Central memory CD4-positive, alpha-beta T cell (primary cell): Measurements from ENCODE around the gene GHDC.
"Not testable (repeated sequence)": the region's sequence is repeated elsewhere in the genome, so short reads cannot be mapped to it uniquely, and the experiment has no call there.

Experiments
- DNase-seq: peaks from one replicate; pipeline ENCODE4 v3.0.0; 2022

The GHDC gene

DNA sequence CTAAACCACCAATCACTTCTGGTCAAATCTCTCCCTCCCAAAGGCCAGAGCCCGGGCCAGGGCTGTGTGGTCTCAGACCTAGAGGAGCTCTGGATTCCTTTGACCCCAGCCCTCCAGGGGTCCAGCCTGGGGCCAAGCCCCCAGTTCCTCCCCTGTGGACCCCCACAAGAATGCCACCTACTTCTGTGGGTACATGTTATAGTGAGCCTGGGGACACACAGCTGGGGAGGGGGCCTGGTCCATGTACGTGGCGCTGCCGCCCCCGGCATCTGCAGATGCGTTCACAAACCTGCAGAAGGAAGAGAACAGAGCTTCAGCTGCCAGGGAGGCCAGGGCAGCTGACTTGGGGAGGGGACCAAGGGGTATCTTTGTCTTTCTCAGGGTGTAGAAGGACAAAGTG lies 7.9 kb upstream of the GHDC start:
- DNase-seq = no peak

DNA sequence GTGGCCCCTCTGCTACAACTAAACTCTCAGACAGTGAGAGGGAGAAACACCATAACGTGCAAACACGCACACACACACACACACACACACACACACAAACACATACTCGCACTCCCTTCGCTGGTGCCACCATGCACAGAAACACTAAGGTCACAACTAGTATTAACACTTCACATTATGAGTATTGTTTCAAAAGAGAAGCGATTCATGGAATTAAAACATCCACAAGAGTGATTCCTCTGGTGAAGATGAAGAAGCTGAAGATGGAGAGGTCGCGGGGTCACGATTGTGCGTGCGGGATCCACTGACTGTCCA lies 7.1 kb upstream of the GHDC start:
- no peak for DNase-seq

GRCh38 chr17:42200706-42201457 lies 6.6 kb upstream of the GHDC start:
- DNase-seq = no peak

DNA sequence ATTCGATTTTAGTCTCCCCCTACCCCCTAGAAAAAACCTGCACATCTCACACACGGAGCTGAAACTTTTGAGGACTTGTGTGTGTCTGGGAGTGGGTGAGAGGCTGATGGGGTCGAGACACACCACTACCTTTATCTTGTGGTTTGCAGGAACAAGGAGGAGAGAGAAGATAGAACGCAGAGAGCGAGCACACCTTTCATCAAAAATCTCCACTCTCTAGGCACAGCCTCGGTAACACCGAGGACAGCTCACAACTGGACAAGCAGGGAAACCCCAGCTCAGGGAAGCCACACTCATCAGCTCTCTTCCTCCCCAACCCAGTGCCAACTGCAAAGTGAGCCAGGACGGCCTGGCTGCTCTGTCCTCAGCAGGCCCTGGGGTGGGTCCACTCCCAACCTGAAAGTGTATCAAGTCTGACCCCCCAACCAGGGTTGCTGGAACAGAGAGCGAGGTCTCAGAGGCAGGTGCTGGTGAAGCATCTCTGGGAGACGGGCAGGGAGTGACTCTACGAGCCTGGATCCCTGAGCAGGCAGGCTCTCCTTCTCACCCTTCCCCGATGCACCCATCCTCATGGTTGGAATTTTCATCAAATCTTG lies 5.2 kb upstream of the GHDC start:
- DNase-seq = no peak

GRCh38 chr17:42198897-42199296 lies 4.6 kb upstream of the GHDC start:
- DNase-seq = no peak

DNA sequence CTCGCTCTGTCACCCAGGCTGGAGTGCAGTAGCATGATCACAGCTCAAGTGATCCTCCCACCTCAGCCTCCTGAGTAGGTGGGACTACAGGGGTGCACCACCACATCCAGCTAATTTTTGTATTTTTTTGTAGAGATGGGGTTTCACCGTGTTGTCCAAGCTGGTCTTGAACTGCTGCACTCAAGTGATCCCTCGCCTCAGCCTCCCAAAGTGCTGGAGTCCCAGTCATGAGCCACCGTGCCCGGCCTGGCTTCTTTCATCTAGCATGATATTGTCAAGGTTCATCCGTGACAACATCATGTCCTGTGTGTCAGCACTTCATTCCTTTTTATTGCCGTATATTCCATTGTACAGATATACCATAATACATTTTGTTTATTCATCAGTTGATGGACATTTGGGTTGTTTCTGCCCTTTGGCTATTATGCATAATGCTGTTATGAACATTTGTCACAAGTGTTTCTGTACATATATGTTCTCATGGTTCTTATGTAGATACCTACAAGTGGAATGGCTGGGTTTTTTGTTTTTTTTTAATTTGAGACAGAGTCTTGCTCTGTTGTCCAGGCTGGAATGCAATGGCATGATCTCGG lies 3.4 kb upstream of the GHDC start:
- DNase-seq = no peak

DNA sequence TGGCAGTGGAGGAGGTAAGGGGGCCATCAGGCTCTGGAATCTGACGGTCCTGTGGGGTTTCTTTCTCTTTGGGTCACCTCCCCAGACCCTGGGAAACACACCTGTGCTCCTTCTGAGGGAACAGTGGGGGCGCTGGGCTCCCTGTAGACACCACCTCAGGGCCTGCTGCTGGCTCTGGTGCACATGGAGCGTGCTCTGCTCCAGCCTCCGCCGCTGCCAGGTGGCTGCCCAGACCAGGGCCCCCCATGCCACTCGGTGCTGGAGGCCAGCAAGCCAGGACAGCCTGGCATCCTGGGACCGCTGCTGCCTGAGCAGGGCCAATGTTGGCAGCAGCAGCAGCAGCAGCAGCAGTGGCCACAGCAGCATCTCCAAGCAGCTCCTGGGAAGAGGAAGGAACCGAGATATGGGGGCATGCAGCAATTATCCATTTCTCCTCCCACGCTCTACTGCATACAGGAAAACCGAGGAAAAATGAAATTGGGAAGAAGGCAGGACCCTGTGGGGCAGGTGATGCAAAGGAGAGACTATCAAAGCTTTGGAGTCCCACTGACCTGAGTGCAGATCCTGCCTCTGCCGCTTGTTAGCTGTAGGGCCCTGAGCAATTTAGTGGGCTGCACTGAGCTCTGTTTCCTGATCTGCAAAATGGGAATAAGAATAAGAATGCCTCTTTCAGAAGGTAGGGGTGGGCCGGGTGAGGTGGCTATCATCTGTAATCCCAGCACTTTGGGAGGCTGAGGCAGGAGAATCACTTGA lies 902 bp downstream of the GHDC start:
- DNase-seq = no peak

DNA sequence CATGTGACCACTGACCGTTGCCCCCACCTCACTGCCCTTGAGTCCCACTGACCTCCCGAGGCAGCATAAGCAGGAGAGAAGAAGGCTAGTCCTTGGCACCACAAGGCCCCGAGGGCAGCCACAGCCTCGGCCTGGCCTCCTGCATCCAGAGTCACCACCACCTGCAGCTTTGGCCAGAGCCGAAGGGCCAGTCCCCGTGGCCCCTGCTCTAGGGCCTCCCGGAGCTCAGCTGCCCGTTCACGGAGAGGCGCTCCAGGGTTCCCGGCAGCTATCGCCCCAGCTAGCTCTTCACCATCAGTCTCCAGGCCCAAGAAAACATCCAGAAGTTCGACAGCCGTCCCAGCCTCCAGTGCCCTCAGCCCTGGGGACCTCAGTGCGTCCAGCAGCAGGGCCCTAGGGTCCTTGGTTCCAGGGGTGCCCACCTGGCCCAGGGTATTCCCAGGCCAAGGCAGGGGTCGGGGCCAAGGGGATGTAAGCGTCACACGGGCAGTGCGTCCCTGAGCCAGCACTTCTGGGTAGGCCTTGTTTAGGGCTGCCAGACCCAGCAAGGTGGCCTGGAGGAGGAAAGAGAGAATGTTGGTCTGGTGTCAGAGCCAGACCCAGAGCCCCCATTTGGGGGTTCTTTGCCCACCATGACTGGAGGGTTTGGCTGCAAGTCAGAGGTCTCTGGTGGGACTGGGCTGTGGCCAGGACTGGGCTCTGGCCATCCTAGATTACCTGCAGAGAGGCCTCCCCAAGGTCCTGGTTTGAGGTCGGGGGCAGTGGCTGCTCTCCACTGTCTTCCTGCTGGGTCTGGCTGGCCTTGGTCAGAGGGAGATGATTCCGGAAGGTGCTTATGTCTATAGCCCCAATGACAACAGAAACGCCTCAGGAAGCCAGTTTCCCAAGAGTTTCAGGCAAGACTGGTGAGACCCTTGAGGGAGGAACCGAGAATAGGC lies 1.8 kb downstream of the GHDC start:
- DNase-seq = no peak

GRCh38 chr17:42191275-42191608 lies 3.1 kb downstream of the GHDC start:
- no peak for DNase-seq

DNA sequence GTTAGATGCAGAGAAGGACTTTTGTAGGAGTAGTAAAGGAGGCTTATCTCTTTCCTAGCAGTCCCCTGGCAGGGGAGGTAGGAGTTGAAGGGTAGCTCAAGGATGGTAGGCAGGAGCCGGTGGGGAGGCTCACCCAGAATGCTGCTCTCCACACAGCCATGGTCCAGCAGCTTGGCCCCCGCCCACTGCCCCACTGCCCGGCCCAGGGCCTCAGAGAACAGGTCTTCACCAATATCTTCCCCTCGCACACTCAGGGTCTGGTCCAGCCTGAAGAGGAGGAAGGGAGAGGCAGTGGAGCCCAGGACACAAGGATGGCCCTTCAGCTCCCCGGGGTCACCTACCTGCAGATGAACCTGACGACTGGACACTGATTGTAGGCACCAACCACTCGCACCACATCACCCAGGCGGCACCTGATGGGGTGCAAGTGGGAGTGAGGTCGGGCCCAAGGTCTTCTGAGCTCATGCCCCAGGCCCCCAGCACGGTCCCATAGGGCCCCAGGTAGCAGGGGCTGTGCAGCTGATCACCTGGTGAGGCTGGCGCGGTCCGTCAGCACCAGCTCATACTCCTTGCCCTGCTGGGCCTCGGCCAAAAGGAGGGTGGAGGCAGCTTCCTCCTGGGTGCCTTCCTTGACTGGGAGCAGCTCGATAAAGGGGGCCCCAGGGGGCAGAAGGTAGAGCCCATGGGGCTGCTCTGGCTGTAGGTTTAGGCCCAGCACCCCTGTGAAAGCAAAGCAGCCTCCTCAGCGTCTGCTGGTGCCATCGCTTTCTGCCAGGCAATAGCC lies 3.6 kb downstream of the GHDC start:
- DNase-seq = no peak

GRCh38 chr17:42189651-42189965 lies 4.7 kb downstream of the GHDC start:
- no peak for DNase-seq

DNA sequence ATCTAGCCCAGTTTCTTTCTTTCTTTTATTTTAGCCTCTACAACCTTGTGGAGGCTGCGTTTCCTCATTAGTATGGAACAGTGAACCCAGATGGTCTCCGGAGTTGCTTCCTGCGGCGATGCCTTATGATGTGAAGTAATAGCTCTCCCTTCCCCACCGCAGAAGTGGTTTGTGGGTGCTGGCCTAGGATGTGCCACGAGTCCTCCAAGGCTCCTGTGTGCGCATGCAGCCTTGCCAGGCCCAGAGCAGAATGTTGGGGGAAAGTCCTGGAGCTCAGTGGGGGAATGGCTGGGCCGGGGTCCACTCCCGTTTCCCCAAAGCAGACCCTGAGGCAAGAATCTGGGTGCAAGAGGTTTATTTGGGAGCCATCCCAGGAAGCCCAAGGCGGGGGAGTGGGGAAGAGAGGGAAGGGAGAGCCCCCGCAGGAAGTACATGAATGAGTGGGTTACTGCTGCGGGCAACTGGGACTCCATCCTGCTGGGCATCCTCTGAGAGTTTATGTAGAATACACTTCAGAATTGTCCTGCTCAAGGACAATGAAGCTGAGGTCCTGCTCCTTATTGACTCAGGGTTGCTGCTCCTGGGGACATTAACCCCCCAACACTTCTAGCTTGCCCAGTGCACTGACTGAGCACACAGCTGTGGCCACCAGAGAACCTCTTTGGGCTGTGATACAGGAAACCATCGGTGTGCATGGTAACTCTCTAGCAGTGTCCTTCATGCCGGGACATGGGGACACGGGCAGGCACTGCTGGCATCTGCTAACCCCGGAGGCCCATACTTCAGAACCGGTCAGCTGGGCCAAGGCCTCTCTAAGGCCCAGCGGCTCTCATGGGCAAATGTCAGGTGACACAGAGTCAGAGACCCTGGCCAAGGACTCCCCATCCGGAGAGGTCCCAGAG lies 5.3 kb downstream of the GHDC start:
- DNase-seq = no peak

DNA sequence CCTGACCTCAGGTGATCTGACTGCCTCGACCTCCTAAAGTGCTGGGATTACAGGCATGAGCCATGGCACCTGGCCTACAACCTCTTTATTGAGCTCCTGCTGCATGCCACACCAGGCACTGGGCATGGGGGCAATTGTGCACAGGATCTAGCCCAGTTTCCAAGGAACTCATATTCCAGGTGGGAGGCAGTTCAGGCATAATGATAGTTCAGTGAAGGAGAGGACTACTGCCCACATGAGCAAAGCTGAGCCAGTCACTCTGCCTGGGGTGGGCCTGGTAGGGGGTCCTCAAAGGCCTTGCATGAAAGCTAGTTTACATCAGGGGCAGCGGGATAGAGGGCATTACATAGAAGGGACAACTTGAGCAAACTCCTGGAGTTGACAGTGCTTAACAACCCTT lies 6.5 kb downstream of the GHDC start:
- no peak for DNase-seq

DNA sequence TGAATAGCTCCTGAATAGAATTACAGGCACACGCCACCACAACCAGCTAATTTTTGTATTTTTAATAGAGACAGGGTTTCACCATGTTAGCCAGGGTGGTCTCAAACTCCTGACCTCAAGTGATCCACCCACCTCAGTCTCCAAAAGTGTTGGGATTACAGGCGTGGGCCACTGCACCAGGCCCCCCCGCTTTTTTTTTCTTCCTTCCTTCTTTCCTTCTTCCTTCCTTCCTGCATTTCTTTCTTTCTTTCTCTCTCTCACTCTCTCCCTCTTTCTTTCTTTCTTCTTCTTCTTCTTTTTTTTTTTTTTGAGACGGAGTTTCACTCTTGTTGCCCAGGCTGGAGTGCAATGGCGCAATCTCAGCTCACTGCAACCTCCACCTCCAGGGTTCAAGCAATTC lies 8.1 kb downstream of the GHDC start:
- DNase-seq = not testable (repeated sequence)

DNA sequence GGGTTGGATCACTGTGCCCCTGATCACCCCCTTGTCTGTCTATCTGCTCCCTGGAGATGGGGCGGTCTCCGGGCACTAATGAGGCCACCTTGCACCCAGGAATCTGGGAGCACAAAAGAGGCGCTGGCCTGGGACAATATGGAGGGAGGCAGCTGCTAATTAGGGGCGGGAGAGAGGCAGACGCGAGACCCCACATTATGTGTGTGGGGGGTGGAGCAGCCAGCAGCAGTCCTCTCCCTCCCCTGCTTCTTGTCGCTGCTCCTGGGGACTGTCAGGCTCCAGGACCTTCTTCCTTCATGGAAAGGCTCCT lies 8.7 kb downstream of the GHDC start:
- DNase-seq = no peak

DNA sequence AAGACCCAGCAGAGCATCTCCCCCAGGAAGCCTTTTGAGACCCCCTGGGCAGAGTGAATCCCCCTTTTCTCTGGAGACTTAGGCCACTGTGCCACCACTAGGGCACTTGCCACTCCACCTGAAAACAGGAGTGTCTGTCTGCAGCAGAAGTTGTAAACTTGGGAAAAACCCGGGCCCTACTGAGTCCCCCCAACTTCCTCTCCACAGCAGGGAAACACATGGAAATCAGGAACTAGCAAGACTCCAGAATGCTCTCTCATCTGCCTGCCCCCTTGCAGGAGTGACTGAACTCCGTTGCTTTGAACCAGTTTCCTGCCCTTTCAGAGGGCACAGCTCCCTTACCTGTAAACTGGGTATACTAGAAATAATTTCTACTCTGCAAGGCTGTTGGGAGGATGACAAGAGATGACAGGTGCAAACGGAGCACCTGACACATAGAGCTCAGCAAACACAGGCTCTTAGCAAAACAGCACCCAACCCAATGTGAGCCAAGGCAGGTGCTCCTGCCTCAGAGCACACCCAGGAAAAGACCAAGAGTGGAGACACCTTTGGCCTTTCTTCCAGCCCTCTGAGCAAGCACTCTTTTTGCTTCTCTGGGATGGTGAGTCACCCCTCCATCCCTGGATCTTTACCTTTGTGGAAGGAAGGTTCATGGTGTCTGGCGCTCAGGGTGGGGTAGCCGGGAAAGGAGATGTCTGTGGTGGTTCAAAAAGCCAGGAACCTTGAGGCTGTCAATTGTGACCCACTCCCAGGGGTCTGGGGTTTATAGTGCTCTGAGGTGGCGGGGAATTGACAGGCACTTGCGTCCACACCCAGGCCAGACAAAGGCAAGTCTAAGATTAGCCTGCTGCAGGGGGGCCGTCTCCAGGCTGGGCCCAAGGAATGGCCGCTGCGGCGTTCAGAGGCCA lies 9.3 kb downstream of the GHDC start, which contains the start of gene HCRT:
HCRT (minus strand) TSS at position 740 of the 908 bp plus-strand sequence; CDS start at position 653, 87 bp downstream.
- no peak for DNase-seq

DNA sequence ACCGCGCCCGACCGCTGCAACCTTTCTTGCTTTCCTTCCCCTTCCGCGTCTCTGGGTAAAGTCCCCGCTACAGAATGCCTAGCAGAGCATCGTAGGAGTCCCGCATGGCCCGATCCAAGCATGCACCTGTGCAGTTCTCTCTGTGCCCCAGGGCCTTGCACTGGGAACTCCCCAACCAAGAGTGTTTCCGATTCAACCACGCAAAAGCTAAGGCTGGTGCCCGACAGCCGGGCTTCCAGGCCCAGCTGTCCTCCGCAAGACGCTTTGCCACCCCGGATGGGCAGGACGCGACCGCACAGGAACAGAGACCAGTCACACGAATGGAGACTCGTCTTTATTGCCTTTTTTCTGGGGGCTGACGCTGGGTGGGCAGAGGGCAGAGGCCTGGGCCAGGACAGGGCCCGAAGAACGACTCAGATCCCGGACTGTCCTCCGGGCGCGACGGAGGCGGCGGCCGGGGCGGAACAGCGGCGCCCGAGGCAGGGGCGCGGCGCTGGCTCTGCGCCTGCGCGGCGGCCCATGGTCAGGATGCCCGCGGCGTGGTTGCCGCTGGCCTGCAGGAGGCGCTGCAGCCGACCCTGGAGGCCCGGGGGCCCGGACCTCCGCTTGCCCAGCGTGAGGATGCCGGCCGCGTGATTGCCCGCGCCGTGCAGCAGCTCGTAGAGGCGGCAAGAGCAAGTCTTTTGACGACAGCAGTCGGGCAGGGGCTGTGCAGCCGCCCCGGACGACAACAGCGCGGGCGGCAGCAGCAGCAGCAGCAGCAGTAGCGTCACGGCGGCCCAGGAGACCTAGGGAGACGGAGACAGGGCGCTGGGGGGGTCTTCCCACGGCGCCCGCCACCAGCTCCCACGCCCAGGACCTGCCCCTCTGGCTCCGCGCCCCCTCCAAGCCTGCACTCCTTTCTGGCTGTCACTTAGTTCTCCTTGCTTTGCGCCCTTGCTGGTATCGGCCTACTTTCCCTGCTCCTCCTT lies 10.3 kb downstream of the GHDC start:
- DNase-seq = peak; percentile 69

- DNase-seq = no peak
These were observed 11.2 kb downstream of the GHDC start for GRCh38 chr17:42182927-42183734.
